ENCODE measurements around the gene CA5A. TPM values are rescaled to one million over a fixed set of nuclear protein-coding genes. Genes with fewer than 3 reads are reported as not detected.

Gene CA5A
- total RNA-seq, 4 donors from 2014 or later: not detected

- DNase-seq (ENCODE audit: low spot score) (no peak), ATAC-seq (ENCODE audit: low FRiP score) (no peak)
- TF ChIP-seq CTCF (IDR thresholded peaks at IDR 0.05): no peak
These were observed 12.1 kb downstream of the CA5A start for GRCh38 chr16:87924041-87924810.

GRCh38 chr16:87922250-87922871 is 14.0 kb downstream of the CA5A start:
- ATAC-seq (ENCODE audit: low FRiP score) (no peak), DNase-seq (ENCODE audit: low spot score) (no peak)
- no peak for TF ChIP-seq CTCF (IDR thresholded peaks at IDR 0.05)

GRCh38 chr16:87921236-87921773 is 15.0 kb downstream of the CA5A start:
- TF ChIP-seq CTCF (IDR thresholded peaks at IDR 0.05): no peak
- ATAC-seq (ENCODE audit: low FRiP score): no peak

GRCh38 chr16:87919681-87919994 is 16.7 kb downstream of the CA5A start:
- ATAC-seq (ENCODE audit: low FRiP score) (no peak), DNase-seq (ENCODE audit: low spot score) (no peak)
- no peak for TF ChIP-seq CTCF (IDR thresholded peaks at IDR 0.05)

More at GRCh38 chr16:87921236-87921773, 15.0 kb downstream of the CA5A start:
- no peak for DNase-seq (ENCODE audit: low spot score)

GRCh38 chr16:87918866-87919680 is 17.3 kb downstream of the CA5A start:
- DNase-seq (ENCODE audit: low spot score): no peak
- TF ChIP-seq CTCF (IDR thresholded peaks at IDR 0.05): no peak
- ATAC-seq (ENCODE audit: low FRiP score): no peak

GRCh38 chr16:87918338-87918737 is 18.0 kb downstream of the CA5A start:
- TF ChIP-seq CTCF (IDR thresholded peaks at IDR 0.05): no peak
- DNase-seq (ENCODE audit: low spot score) (no peak), ATAC-seq (ENCODE audit: low FRiP score) (no peak)

All from omental fat pad (tissue), 4 donors.